ENCODE measurements around the gene MGA.

MGA gene

GRCh38 chr15:41813426-41813825 lies 153.2 kb downstream of the MGA start:
- H3K27ac ChIP-seq: no peak overlapping the region
- TF ChIP-seq ZFX (IDR thresholded peaks at IDR 0.05): no peak
- TF ChIP-seq, protein P1, sequence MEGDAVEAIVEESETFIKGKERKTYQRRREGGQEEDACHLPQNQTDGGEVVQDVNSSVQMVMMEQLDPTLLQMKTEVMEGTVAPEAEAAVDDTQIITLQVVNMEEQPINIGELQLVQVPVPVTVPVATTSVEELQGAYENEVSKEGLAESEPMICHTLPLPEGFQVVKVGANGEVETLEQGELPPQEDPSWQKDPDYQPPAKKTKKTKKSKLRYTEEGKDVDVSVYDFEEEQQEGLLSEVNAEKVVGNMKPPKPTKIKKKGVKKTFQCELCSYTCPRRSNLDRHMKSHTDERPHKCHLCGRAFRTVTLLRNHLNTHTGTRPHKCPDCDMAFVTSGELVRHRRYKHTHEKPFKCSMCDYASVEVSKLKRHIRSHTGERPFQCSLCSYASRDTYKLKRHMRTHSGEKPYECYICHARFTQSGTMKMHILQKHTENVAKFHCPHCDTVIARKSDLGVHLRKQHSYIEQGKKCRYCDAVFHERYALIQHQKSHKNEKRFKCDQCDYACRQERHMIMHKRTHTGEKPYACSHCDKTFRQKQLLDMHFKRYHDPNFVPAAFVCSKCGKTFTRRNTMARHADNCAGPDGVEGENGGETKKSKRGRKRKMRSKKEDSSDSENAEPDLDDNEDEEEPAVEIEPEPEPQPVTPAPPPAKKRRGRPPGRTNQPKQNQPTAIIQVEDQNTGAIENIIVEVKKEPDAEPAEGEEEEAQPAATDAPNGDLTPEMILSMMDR (conservative IDR thresholded peaks at IDR 0.05): no peak

- TF ChIP-seq, protein P1 (conservative IDR thresholded peaks at IDR 0.05): no peak
- no peak for TF ChIP-seq ZFX (IDR thresholded peaks at IDR 0.05)
- no peak overlapping the region for H3K27ac ChIP-seq
Observed at GRCh38 chr15:41814534-41814933, 154.3 kb downstream of the MGA start.

- no peak overlapping the region for H3K27ac ChIP-seq
- TF ChIP-seq ZFX (IDR thresholded peaks at IDR 0.05): no peak
- TF ChIP-seq, protein P1 (conservative IDR thresholded peaks at IDR 0.05): no peak
Observed at GRCh38 chr15:41816788-41817187, 156.6 kb downstream of the MGA start.

GRCh38 chr15:41817327-41817726 lies 157.1 kb downstream of the MGA start:
- H3K27ac ChIP-seq: no peak overlapping the region
- TF ChIP-seq, protein P1 (conservative IDR thresholded peaks at IDR 0.05): no peak
- TF ChIP-seq ZFX (IDR thresholded peaks at IDR 0.05): no peak

- H3K27ac ChIP-seq: no peak overlapping the region
- TF ChIP-seq, protein P1 (conservative IDR thresholded peaks at IDR 0.05): no peak
- TF ChIP-seq ZFX (IDR thresholded peaks at IDR 0.05): no peak
Observed at GRCh38 chr15:41817781-41818180, 157.6 kb downstream of the MGA start.

DNA sequence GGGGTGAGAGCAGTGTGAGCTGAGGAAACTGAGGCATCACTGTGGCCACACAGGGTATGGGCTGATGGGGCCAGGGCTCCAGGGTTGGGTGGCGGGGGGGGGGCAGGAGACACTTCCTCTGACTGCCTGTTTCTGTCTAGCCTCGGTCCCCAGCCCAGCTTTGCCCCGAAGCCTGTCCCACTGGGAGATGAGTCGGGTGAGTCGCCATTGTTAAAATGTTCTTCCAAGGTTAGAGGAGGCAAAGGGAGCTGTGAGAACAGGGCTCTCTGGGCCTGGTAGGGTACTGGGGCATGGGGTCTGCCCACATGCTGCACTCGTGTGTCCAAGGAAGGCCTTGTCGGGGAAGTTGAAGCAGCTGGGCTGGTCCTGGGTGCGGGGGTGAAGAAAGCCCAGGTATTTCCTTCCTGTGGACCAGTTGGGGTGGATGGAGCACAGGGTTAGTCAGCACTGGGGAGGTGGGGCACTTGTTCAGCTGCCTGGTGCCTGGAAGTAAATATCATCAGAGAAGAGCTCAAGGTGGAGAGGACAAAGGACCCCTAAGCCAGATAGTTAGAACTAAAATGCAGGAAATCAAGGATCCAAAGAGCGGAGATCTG lies 159.3 kb downstream of the MGA start:
- no peak overlapping the region for H3K27ac ChIP-seq
- TF ChIP-seq, protein P1 (conservative IDR thresholded peaks at IDR 0.05): no peak
- no peak for TF ChIP-seq ZFX (IDR thresholded peaks at IDR 0.05)

DNA sequence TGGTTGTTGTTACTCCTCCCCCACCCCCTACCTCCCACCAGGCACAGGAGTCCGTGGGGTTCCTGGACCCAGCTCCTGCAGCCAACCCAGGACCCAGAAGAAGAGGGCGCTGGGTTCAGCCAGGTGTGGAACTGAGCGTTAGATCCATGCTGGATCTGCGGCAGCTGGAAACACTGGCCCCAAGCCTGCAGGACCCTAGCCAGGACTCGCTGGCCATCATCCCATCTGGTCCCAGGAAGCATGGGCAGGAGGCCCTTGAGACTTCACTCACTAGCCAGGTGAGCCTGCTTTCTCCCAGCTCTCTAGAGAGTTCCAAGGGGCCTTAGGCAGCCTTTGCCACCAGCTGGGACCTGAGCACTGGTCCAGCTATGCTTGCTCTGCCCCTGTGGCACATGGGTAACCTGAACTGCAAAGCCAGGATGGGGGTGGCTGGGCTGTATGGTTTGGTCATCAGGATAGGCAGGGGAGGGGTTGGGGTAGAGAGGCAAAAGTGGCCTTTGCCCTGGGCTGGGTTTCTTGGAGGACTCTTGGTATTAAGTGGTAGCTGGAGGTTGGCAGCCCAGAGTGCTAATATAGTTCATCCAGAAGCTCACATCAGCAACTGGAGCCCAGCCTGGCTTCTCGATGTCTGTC lies 160.7 kb downstream of the MGA start:
- peak overlapping the region; percentile 49 for H3K27ac ChIP-seq
- no peak for TF ChIP-seq ZFX (IDR thresholded peaks at IDR 0.05)
- TF ChIP-seq, protein P1 (conservative IDR thresholded peaks at IDR 0.05): no peak

All from C4-2B (cell line).